H1 (cell line): ENCODE results near the gene TMEM266. TPM values are rescaled to one million over a fixed set of nuclear protein-coding genes. Genes with fewer than 3 reads are reported as not detected.

ENCODE experiments used
- CTCF ChIA-PET: fragments of 300-600 bp; sonication (Branson Sonifier 250); formaldehyde crosslinking; loops from one replicate; lab custom pipeline; 2021; ENCODE audit not compliant: partially characterized antibody; lab: Charles Lee
- POLR2A ChIA-PET: fragments of 300-600 bp; sonication (Branson Sonifier 250); formaldehyde crosslinking; loops from one replicate; lab custom pipeline; 2021; ENCODE audit warnings: inconsistent platforms; ENCODE audit not compliant: partially characterized antibody; lab: Charles Lee
- DNase-seq, 2 experiments: peaks; one replicate each; pipeline versions ENCODE4 v3.0.0 to v3.0.0-alpha.2; 2010 to 2022; ENCODE audit warnings: low spot score in 2 of 2, low read depth in 1 of 2, mixed read lengths in 1 of 2
- FAIRE-seq: peaks from 2 replicates; lab custom pipeline; 2011; peaks lifted over from hg19 to GRCh38; lab: Jason Lieb, UNC
- H2AFZ ChIP-seq: 2 replicates; pipeline ENCODE4 v1.8.1; 2012; ENCODE audit warnings: low read length, inconsistent platforms
- H2AK5ac ChIP-seq: 2 replicates; pipeline ENCODE4 v1.6.1; 2013; ENCODE audit warnings: low read depth, low read length
- H2BK120ac ChIP-seq: replicated peaks from 2 replicates; pipeline ENCODE3; 2013; ENCODE audit warnings: low read depth, low read length, inconsistent platforms
- H2BK12ac ChIP-seq: 2 replicates; pipeline ENCODE4 v1.6.1; 2013; ENCODE audit warnings: low read depth, low read length
- H2BK15ac ChIP-seq: 2 replicates; pipeline ENCODE4 v1.6.1; 2013; ENCODE audit warnings: low read length
- H2BK20ac ChIP-seq: 2 replicates; pipeline ENCODE4 v1.6.1; 2013; ENCODE audit warnings: low read length
- H2BK5ac ChIP-seq: 2 replicates; pipeline ENCODE4 v1.6.1; 2013; ENCODE audit warnings: low read depth, low read length
- H3K14ac ChIP-seq: 2 replicates; pipeline ENCODE4 v1.6.1; 2013; ENCODE audit warnings: inconsistent platforms; ENCODE audit not compliant: insufficient read length
- H3K18ac ChIP-seq: 2 replicates; pipeline ENCODE4 v1.6.1; 2013; ENCODE audit warnings: low read length; ENCODE audit errors: extremely low read depth
- H3K23ac ChIP-seq: 2 replicates; pipeline ENCODE4 v1.6.1; 2013; ENCODE audit warnings: inconsistent platforms; ENCODE audit not compliant: insufficient read length
- H3K23me2 ChIP-seq: 2 replicates; pipeline ENCODE4 v1.6.1; 2013; ENCODE audit warnings: low read depth, low read length
- H3K27ac ChIP-seq: 2 replicates; pipeline ENCODE4 v1.6.1; 2011; ENCODE audit warnings: low read depth, low read length, inconsistent platforms
- H3K27me3 ChIP-seq, 4 experiments: replicated peaks in 1 of 4; 1 replicate in 1 of 4; 2 replicates in 3 of 4; pipeline versions ENCODE4 v1.6.1 to v1.8.1; 2011 to 2013; ENCODE audit warnings: low read length in 3 of 4, mild to moderate bottlenecking in 3 of 4, inconsistent platforms in 2 of 4, mixed read lengths in 2 of 4, moderate library complexity in 1 of 4; ENCODE audit not compliant: control insufficient read depth in 3 of 4, insufficient read depth in 3 of 4; ENCODE audit errors: extremely low read depth in 1 of 4
- H3K36me3 ChIP-seq, 4 experiments: 2 replicates each; pipeline versions ENCODE4 v1.6.1 to v1.8.1; 2011 to 2013; ENCODE audit warnings: mild to moderate bottlenecking in 4 of 4, low read length in 3 of 4, moderate library complexity in 2 of 4, control low read depth in 1 of 4, inconsistent platforms in 1 of 4; ENCODE audit not compliant: insufficient read depth in 4 of 4, control insufficient read depth in 2 of 4
- H3K4ac ChIP-seq: replicated peaks from 2 replicates; pipeline ENCODE3; 2013; ENCODE audit warnings: low read length, low read depth, mixed read lengths, inconsistent platforms; ENCODE audit not compliant: insufficient read length
- H3K4me1 ChIP-seq, 4 experiments: replicated peaks in 1 of 4; 1 replicate in 1 of 4; 2 replicates in 3 of 4; pipeline versions ENCODE4 v1.6.1 to v1.8.1; 2011 to 2013; ENCODE audit warnings: low read length in 3 of 4, inconsistent platforms in 2 of 4, mixed read lengths in 1 of 4; ENCODE audit not compliant: insufficient read depth in 4 of 4, control insufficient read depth in 3 of 4
- H3K4me2 ChIP-seq, 2 experiments: 2 replicates each; pipeline versions ENCODE4 v1.6.1 to v1.8.1; 2011 to 2013; ENCODE audit warnings: low read depth in 2 of 2, low read length in 2 of 2, control low read depth in 1 of 2, inconsistent platforms in 1 of 2, mild to moderate bottlenecking in 1 of 2; ENCODE audit not compliant: insufficient read depth in 1 of 2
- H3K4me3 ChIP-seq, 4 experiments: fragments of 200-600, 300-600 bp in 1 of 4; sonication (generic), shearing (Covaris generic), sonication (Bioruptor Twin) in 1 of 4; 2 replicates each; pipeline versions ENCODE4 v1.5.1 to v1.8.1; 2011 to 2016; ENCODE audit warnings: low read length in 4 of 4, low read depth in 3 of 4, control low read depth in 2 of 4, inconsistent platforms in 2 of 4, mild to moderate bottlenecking in 2 of 4, mixed read lengths in 1 of 4, moderate library complexity in 1 of 4; ENCODE audit not compliant: insufficient read depth in 2 of 4; ENCODE audit errors: extremely low read depth in 1 of 4
- H3K56ac ChIP-seq: replicated peaks from 2 replicates; pipeline ENCODE3; 2013; ENCODE audit warnings: low read depth, mild to moderate bottlenecking, mixed read lengths, low read length, inconsistent platforms; ENCODE audit not compliant: insufficient read length
- H3K79me1 ChIP-seq: 2 replicates; pipeline ENCODE4 v1.6.1; 2013; ENCODE audit warnings: low read depth, low read length, control low read depth
- H3K79me2 ChIP-seq, 2 experiments: 2 replicates each; pipeline versions ENCODE4 v1.6.1 to v1.8.1; 2012 to 2013; ENCODE audit warnings: low read length in 2 of 2, mild to moderate bottlenecking in 2 of 2, inconsistent platforms in 1 of 2; ENCODE audit not compliant: insufficient read depth in 2 of 2, control insufficient read depth in 1 of 2
- H3K9ac ChIP-seq, 4 experiments: replicated peaks in 1 of 4; 1 replicate in 1 of 4; 2 replicates in 3 of 4; pipeline versions ENCODE4 v1.6.1 to v1.8.1; 2011 to 2013; ENCODE audit warnings: low read depth in 3 of 4, low read length in 3 of 4, control low read depth in 2 of 4, mild to moderate bottlenecking in 2 of 4, moderate library complexity in 2 of 4, inconsistent platforms in 1 of 4; ENCODE audit errors: extremely low read depth in 1 of 4
- H3K9me3 ChIP-seq, 2 experiments: 2 replicates each; pipeline versions ENCODE4 v1.6.1 to v1.8.1; 2012 to 2013; ENCODE audit warnings: mild to moderate bottlenecking in 2 of 2, moderate library complexity in 2 of 2, control low read depth in 1 of 2, inconsistent platforms in 1 of 2, low read depth in 1 of 2, low read length in 1 of 2, mixed read lengths in 1 of 2; ENCODE audit not compliant: insufficient read depth in 2 of 2
- H4K20me1 ChIP-seq, 2 experiments: replicated peaks in 1 of 2; 2 replicates each; pipeline versions ENCODE3 to v1.8.1; 2011 to 2013; ENCODE audit warnings: inconsistent platforms in 2 of 2, low read length in 2 of 2, mild to moderate bottlenecking in 1 of 2; ENCODE audit not compliant: insufficient read depth in 2 of 2, control insufficient read depth in 1 of 2
- H4K5ac ChIP-seq: 2 replicates; pipeline ENCODE4 v1.6.1; 2013; ENCODE audit warnings: low read length, low read depth, mixed read lengths, inconsistent platforms; ENCODE audit not compliant: insufficient read length
- H4K8ac ChIP-seq: 2 replicates; pipeline ENCODE4 v1.8.0; 2013; ENCODE audit warnings: mild to moderate bottlenecking, moderate library complexity, low read length, inconsistent platforms; ENCODE audit not compliant: insufficient read depth; ENCODE audit errors: extremely low read depth
- H4K91ac ChIP-seq: replicated peaks from 2 replicates; pipeline ENCODE3; 2013; ENCODE audit warnings: low read length, mixed read lengths, inconsistent platforms; ENCODE audit not compliant: insufficient read length
- ASH2L ChIP-seq: fragments of 200-600, 300-600 bp; sonication (generic); IDR thresholded peaks from one replicate; pipeline ENCODE4 v1.7.1; 2017; ENCODE audit warnings: low read length
- CHD2 ChIP-seq: IDR thresholded peaks from 2 replicates; pipeline ENCODE4 v1.6.1; 2012; ENCODE audit warnings: low read length, improper control_type of control experiment
- HDAC6 ChIP-seq: IDR thresholded peaks from one replicate; pipeline ENCODE4 v1.7.1; 2012; ENCODE audit warnings: low read depth, mild to moderate bottlenecking, inconsistent platforms, low read length, moderate library complexity
- KDM5A ChIP-seq: fragments of 200-600 bp; IDR thresholded peaks from 2 replicates; pipeline ENCODE4 v1.7.1; 2012; ENCODE audit warnings: mild to moderate bottlenecking, low read length, inconsistent platforms, mixed read lengths
- RAD21 ChIP-seq, 2 experiments: IDR thresholded peaks in 1 of 2; conservative IDR thresholded peaks in 1 of 2; 2 replicates each; pipeline ENCODE4 v1.6.1; 2011; ENCODE audit warnings: low read depth in 2 of 2, low read length in 2 of 2, improper control_type of control experiment in 1 of 2, inconsistent platforms in 1 of 2, mild to moderate bottlenecking in 1 of 2, moderate library complexity in 1 of 2
- SP1 ChIP-seq: IDR thresholded peaks from 2 replicates; pipeline ENCODE4 v1.6.1; 2011; ENCODE audit warnings: low read depth, low read length
- SP4 ChIP-seq: IDR thresholded peaks from 2 replicates; pipeline ENCODE4 v1.6.1; 2012; ENCODE audit warnings: low read length, inconsistent platforms
- TAF7 ChIP-seq: optimal IDR thresholded peaks from 2 replicates; pipeline ENCODE3; 2011; ENCODE audit warnings: low read depth, mild to moderate bottlenecking, inconsistent platforms, low read length, moderate library complexity, borderline replicate concordance
- TBP ChIP-seq: IDR thresholded peaks from 2 replicates; pipeline ENCODE4 v1.6.1; 2011; ENCODE audit warnings: low read depth, low read length, improper control_type of control experiment
- WGBS, 2 experiments: shearing (Covaris generic) in 1 of 2; methylation state at CpG; one replicate each; pipeline versions ENCODE4 v1.1.6 to v1.1.7; 2013 to 2015; ENCODE audit warnings: low lambda C conversion rate in 2 of 2, mixed read lengths in 2 of 2, inconsistent platforms in 1 of 2, low coverage in 1 of 2, missing lambda C conversion rate in 1 of 2; ENCODE audit not compliant: insufficient replicate concordance in 2 of 2, insufficient coverage in 1 of 2, insufficient read length in 1 of 2; ENCODE audit errors: extremely low coverage in 1 of 2, missing lambda C conversion rate in 1 of 2; 5-methylcytosine and 5-hydroxymethylcytosine counted together
- polyA plus RNA-seq, 7 experiments: library from polyadenylated mRNA; depleted of rRNA in 3 of 7; stranded (reverse) in 5 of 7; unstranded in 2 of 7; fragments of >200 nt in 5 of 7; fragments of 200-250 nt in 2 of 7; gene quantifications; 1 replicate in 5 of 7; 2 replicates in 1 of 7; 4 replicates in 1 of 7; pipeline versions ENCODE4 v1.2.1 to v1.2.3, GENCODE V29; 2011 to 2013; ENCODE audit warnings: missing spikeins in 2 of 7, mixed read lengths in 2 of 7
- total RNA-seq: library from RNA; stranded (reverse); fragmentation: NEBNext Ultra II Directional; extraction: Animal tissue kit (Norgen Biotek cat#: 25700); gene quantifications from 2 replicates; pipeline ENCODE4 v1.2.1, GENCODE V29; 2021
- TF ChIP-seq, protein P1 (sequence below): IDR thresholded peaks from 2 replicates; pipeline ENCODE4 v1.6.1; 2012; ENCODE audit warnings: inconsistent platforms

Gene TMEM266
- total and polyA plus RNA-seq, 2 of the 8 experiments (the other 6 are each of a cell fraction or from before 2014, with no cell fraction given) = 2.6 TPM

DNA sequence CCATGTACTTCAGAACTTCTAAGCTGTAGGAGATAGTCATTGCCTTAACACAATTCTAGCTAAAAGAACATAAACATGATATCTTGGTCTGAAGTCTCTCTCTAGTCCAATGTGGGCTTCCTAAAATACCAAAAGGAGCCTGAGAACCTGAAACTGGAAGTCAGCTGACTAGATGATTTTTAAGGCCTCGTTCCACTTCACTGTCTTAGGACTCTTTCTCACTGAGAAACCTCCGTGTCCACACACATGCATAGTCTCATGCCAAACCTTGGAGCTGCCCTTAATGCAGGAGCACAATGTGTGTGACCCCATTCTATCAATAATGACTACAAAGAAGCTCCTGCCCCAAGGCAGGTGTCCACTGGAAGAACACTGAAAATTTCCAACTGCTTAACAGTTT lies 163.7 kb downstream of the TMEM266 start:
- Histone ChIP-seq H3K23ac (no peak overlapping the region), H2BK5ac (no peak overlapping the region), H3K4me2 (no peak overlapping the region), H3K14ac (no peak overlapping the region), H2BK20ac (no peak overlapping the region), H4K8ac (no peak overlapping the region), H2BK120ac (no peak overlapping the region), H2BK12ac (no peak overlapping the region), H3K56ac (no peak overlapping the region), H3K36me3 (peaks cover 0 to 3% (median 0%) of the 10 kb centered on the region in 4 experiments; a peak in 1 of 8 replicates), H3K18ac (no peak overlapping the region), H3K79me2 (no peaks in the 10 kb centered on the region), H3K9ac (peak overlapping the region in 1 of 4 experiments; percentile 15; a peak in 1 of 7 replicates), H2BK15ac (no peak overlapping the region), H3K4ac (no peak overlapping the region), H3K23me2 (no peaks in the 10 kb centered on the region), H4K5ac (no peak overlapping the region), H3K4me3 (no peak overlapping the region), H3K27me3 (no peaks in the 10 kb centered on the region), H2AFZ (no peak overlapping the region), H3K27ac (no peak overlapping the region), H3K4me1 (no peaks in the 10 kb centered on the region), H3K9me3 (no peaks in the 10 kb centered on the region), H4K91ac (no peak overlapping the region), H4K20me1 (no peaks in the 10 kb centered on the region), H2AK5ac (no peak overlapping the region), H3K79me1 (no peaks in the 10 kb centered on the region)
- POLR2A ChIA-PET = interaction anchor here (1.2 to 1.7 kb wide), 2 partner anchors 10 to 29 kb away, joined by 3 read pairs; no protein-coding TSS in a partner anchor
- FAIRE-seq = no peak
- WGBS, 2 experiments = 96% methylated on average over 2 of the region's 2 CpGs; no CpG with 5 or more reads in 1 of the 2 experiments
- CTCF ChIA-PET = interaction anchor here (0.6 to 1.8 kb wide), 6 partner anchors 9 to 691 kb away, joined by 3 to 11 read pairs (median 4); no protein-coding TSS in a partner anchor
- no peak for TF ChIP-seq RAD21 (IDR thresholded peaks at IDR 0.05 in 1 of 2, conservative IDR thresholded peaks at IDR 0.05 in 1 of 2; ENCODE audit: low read depth in 2 of 2, low read length in 2 of 2)
- no peak for TF ChIP-seq ASH2L
- no peak for TF ChIP-seq CHD2
- TF ChIP-seq KDM5A = no peak
- TF ChIP-seq TBP = no peak
- no peak for TF ChIP-seq SP4
- no peak for TF ChIP-seq TAF7
- TF ChIP-seq HDAC6 = no peak
- no peak for TF ChIP-seq SP1
- TF ChIP-seq, protein P1, sequence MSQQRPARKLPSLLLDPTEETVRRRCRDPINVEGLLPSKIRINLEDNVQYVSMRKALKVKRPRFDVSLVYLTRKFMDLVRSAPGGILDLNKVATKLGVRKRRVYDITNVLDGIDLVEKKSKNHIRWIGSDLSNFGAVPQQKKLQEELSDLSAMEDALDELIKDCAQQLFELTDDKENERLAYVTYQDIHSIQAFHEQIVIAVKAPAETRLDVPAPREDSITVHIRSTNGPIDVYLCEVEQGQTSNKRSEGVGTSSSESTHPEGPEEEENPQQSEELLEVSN = no peak
- no peak for DNase-seq
